ENCODE results near the gene EZH2.

DNA sequence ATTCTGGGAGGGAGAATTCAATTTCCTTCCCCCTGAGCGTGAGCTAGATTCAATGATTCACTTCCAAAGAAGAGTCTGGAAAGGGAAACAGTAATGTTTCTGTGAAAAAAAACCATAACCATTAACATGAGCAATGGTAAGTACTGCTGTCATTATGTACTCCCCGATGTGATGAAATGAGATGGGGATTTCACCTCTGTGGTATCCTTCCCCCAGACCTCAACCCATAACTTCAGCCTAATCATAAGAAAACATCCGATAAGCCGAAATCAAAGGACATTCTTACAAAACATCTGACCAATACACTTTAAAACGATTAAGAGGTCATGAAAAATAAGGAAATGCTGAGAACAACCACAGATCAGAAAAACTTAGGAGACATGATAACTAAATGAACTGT is 27.2 kb downstream of the EZH2 start:
- TF ChIP-seq NR2F2 (IDR thresholded peaks at IDR 0.05) (no peak), RAD21 (IDR thresholded peaks at IDR 0.05) (no peak), GABPA (IDR thresholded peaks at IDR 0.05 in 1 of 2, conservative IDR thresholded peaks at IDR 0.05 in 1 of 2) (no peak), SP1 (IDR thresholded peaks at IDR 0.05) (no peak), EGR1 (IDR thresholded peaks at IDR 0.05; ENCODE audit: low read depth in 2 of 2) (no peak), TAF1 (conservative IDR thresholded peaks at IDR 0.05) (no peak), FOXA1 (IDR thresholded peaks at IDR 0.05) (no peak)
- TF ChIP-seq, protein P1, sequence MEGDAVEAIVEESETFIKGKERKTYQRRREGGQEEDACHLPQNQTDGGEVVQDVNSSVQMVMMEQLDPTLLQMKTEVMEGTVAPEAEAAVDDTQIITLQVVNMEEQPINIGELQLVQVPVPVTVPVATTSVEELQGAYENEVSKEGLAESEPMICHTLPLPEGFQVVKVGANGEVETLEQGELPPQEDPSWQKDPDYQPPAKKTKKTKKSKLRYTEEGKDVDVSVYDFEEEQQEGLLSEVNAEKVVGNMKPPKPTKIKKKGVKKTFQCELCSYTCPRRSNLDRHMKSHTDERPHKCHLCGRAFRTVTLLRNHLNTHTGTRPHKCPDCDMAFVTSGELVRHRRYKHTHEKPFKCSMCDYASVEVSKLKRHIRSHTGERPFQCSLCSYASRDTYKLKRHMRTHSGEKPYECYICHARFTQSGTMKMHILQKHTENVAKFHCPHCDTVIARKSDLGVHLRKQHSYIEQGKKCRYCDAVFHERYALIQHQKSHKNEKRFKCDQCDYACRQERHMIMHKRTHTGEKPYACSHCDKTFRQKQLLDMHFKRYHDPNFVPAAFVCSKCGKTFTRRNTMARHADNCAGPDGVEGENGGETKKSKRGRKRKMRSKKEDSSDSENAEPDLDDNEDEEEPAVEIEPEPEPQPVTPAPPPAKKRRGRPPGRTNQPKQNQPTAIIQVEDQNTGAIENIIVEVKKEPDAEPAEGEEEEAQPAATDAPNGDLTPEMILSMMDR (IDR thresholded peaks at IDR 0.05; ENCODE audit: low read depth, low read length, missing input control) = no peak
- TF ChIP-seq, protein P2, sequence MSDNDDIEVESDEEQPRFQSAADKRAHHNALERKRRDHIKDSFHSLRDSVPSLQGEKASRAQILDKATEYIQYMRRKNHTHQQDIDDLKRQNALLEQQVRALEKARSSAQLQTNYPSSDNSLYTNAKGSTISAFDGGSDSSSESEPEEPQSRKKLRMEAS (IDR thresholded peaks at IDR 0.05) = no peak

Data from liver (tissue), 3 donors.